ENCODE measurements around the gene KCNMA1.

DNA sequence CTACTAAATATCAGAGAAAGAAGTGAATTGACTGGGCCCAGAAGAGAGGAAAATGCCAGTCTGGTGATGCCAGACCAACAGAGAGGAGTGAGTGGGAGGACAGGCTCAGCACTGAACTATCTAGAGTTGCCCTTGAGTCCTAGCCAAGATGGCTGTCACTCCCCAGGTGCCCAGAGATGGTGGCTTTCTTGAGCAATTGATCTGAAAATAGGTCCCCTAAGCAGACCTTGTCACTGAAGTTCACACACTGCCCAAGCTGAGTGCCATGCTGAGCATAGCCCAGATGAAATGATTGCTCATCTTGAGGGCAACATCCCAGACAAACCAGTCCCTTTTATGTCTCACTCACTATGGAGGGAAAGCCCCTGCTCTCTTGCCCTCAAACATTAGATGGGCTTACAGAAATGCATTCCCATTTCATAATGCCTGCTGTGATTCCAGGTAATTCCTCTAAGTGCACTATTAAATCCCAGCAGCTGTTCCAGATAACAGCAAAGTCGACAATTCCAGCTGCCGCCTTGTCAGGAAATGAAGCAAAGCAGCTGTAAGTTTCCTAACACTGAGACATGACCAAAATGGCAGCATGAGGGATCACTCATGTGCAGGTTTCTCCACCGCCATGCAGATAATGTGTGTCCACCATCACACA lies 329.4 kb downstream of the KCNMA1 start:
- TF ChIP-seq MTA2 (IDR thresholded peaks at IDR 0.05; ENCODE audit: low read depth): no peak
- TF ChIP-seq RCOR1 (conservative IDR thresholded peaks at IDR 0.05; ENCODE audit: low read depth, low read length): no peak
- TF ChIP-seq JUNB (IDR thresholded peaks at IDR 0.05): no peak
